Middle frontal gyrus (tissue), 1 donor: ENCODE data around the gene TNFRSF6B.
"Not testable (repeated sequence)": the region's sequence is repeated elsewhere in the genome, so short reads cannot be mapped to it uniquely, and the experiment has no call there.

ENCODE experiments used
- DNase-seq: peaks from one replicate; pipeline ENCODE4 v3.0.0-alpha.2; 2015; ENCODE audit warnings: low spot score; ENCODE audit errors: extremely low spot score

The TNFRSF6B gene

GRCh38 chr20:63661959-63662812 is 34.3 kb upstream of the TNFRSF6B start:
- no peak for DNase-seq

- DNase-seq: no peak
Measured at GRCh38 chr20:63662813-63663189, 33.7 kb upstream of the TNFRSF6B start.

GRCh38 chr20:63663332-63664066 is 33.0 kb upstream of the TNFRSF6B start:
- no peak for DNase-seq

- no peak for DNase-seq
Measured at GRCh38 chr20:63664143-63664851, 32.2 kb upstream of the TNFRSF6B start.

- DNase-seq: peak; percentile 22
Measured at GRCh38 chr20:63664861-63665594, 31.4 kb upstream of the TNFRSF6B start.

GRCh38 chr20:63665708-63666107 is 30.7 kb upstream of the TNFRSF6B start:
- no peak for DNase-seq

GRCh38 chr20:63667858-63668257 is 28.6 kb upstream of the TNFRSF6B start:
- DNase-seq: no peak

- DNase-seq: no peak
Measured at GRCh38 chr20:63668351-63668750, 28.1 kb upstream of the TNFRSF6B start.

- not testable (repeated sequence) for DNase-seq
Measured at GRCh38 chr20:63671695-63672094, 24.8 kb upstream of the TNFRSF6B start.

- DNase-seq: no peak
Measured at GRCh38 chr20:63672666-63673065, 23.8 kb upstream of the TNFRSF6B start.

- no peak for DNase-seq
Measured at GRCh38 chr20:63673951-63674350, 22.5 kb upstream of the TNFRSF6B start.

- no peak for DNase-seq
Measured at GRCh38 chr20:63675681-63676368, 20.6 kb upstream of the TNFRSF6B start.

GRCh38 chr20:63678071-63678470 is 18.4 kb upstream of the TNFRSF6B start:
- no peak for DNase-seq

GRCh38 chr20:63678667-63679465 is 17.6 kb upstream of the TNFRSF6B start:
- DNase-seq: no peak

- DNase-seq: no peak
Measured at GRCh38 chr20:63679799-63680305, 16.6 kb upstream of the TNFRSF6B start.

- DNase-seq: no peak
Measured at GRCh38 chr20:63680427-63680826, 16.0 kb upstream of the TNFRSF6B start.

GRCh38 chr20:63680857-63681608 is 15.4 kb upstream of the TNFRSF6B start:
- DNase-seq: no peak

GRCh38 chr20:63681609-63682142 is 14.8 kb upstream of the TNFRSF6B start:
- DNase-seq: no peak
